Measurements from ENCODE around the gene ZNF423.
"Not testable (repeated sequence)": the region's sequence is repeated elsewhere in the genome, so short reads cannot be mapped to it uniquely, and the experiment has no call there.

The ZNF423 gene

DNA sequence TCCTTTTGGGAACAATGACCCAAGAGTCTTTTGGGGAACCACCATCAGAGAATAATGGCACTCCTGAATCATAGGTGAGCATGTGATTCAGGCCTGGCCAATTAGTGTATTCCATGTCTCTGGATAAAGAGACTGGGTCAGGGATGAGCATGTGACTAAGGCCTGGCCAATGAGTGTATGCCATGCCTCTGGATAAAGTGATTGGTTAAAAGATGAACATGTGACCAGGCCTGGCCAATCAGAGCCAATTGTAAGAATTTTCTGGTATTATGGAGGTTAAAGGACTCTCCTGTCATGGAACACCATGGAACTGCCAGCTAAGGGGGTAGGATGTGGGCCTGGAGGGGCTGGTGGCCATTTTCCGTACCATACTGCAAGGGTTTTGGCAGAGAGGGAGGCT, 288.0 kb downstream of the ZNF423 start:
- no peak for DNase-seq

DNA sequence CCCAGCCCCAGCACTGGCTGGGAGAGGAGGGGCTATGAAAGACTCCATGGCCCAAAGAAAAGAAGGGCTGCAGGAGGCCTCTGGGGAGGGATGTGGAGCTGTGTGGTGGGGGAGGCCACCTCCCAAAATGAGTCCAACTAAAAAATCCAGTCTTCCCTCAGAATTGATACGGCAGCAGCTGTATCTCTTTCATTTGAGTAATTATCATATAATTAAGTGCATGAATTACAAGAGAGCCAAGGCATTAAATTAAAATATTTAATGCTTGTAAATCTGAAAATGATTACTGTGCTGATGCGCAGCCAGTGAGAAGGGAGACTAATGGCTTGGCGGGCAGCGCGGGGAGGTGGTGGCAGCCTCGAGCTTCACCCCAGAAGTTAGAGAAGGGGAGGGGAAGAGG, 289.5 kb downstream of the ZNF423 start:
- DNase-seq, result no peak

DNA sequence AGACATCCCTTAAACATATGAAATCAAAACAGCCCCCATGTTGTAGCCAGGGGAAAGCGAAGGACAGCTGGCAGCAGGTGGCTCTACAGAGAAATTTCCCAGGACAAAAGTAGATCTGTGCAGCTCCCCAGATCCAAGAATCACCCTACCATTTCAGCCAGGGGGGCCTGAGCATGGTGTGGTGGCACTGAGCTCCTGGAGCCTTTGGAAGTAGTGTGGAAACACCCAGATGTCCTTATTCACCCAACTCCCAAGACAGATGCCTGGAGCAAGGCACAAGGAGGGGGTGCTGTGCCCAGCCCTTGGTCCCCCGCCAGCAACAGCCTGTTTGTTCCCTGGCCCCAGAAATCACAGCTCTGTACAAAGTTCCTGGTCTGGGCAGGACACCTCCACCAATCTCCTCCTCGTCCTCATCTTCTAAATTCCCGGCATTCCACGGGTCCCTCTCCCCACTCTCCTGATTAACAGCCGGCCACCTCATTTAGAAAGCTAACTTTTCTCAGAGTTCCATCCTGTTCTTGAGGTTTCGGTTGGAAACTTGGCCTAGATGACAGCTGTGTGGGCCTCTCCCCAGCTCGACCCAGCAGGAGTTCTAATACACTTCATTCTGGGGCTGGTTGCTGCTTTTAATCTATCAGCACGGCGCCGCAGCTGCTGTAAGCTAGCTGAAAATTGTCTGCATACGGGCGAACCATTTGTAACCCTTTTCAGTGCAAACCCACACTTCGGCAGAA, 291.2 kb downstream of the ZNF423 start:
- DNase-seq, result peak; percentile 48

DNA sequence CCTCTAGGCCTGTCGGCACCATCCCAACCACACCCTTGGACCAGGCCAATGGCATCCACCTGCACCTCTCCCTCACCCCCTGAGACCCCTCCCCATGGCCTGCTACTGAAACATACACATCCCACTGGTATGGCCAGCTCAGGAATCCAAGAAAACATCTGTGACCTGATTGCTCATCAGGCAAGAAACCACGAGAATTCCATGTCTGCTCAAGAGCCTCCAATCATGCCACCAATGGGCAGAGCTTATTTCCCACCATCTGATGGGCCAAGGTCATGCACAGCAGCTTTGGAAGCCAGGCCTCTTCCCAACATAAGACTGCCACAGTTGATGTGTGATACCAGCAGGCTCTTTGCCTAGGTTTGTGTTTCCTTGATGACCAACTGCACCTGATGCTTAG, 292.2 kb downstream of the ZNF423 start:
- DNase-seq, result no peak

DNA sequence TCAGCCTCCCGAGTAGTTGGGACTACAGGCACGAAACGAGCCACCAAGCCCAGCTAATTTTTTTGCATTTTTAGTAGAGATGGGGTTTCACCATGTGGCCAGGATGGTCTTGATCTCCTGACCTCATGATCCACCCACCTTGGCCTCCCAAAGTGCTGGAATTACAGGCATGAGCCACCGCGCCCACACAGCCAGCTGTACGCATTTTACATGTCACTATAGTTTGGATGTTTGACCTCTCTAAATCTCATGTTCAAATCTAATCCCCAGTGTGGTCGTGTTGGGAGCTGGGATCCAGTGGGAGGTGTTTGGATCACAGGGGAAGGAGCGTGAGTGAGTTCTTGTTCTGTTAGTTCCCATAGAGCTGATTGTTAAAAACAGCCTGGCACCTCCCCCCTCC, 293.0 kb downstream of the ZNF423 start:
- not testable (repeated sequence) for DNase-seq

DNA sequence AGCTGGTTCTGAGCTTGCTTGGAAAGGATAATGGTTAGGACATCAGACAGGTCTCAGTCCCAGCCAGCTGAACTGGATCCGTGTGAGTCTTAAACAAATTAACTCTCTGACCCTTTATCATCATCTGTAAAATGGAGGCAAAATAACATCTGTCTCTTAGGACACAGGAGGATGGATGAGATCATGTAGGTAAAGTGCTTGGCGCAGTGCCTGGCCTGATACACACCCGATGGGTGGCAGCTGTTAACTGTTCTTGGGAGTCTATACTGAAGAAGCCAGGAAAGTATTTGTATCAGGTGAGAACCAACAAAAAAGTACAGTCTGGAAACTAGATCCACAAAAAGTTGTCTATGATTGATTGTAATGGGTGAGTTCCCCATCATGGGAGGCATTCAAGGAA, 293.7 kb downstream of the ZNF423 start:
- DNase-seq, result peak; percentile 92

DNA sequence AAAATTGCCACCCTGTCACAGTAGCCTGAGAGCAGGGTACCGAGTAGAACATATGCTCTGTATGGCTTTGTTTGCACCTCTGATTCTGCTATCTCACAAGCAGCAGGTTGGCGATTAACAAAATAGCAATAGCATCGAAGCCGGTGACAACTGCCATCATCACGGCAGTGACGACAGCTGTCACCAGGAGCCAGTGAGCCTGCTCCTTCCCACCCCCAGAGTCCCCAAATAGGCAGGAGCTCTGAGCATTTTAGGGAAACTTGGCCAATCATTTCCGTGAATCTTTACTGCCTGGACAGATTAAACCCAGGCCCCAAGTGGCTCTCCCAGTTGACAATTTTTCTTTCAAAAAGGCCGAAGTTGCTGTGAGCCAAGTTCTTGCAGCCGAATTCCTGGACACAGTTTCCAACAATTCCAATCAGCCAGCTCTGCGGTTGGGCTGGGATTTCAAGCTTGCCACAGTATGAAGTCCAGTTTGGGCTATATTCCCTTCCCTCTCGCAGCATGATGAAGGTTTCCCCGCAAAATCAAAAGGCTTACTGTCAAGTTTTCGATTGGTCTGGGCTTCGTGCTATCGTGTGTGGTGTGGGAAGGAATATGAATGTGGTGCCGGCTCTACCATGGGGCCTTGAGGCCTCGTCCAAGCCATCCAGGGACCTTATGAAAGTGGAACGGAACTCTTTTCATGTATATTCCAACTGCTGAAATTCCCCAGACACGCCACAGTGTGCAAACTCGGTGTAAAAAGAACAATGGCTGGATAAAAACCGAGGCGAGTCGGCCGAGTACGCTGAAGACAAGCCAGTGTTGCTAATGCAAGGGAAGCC, 295.7 kb downstream of the ZNF423 start:
- peak; percentile 32 for DNase-seq

DNA sequence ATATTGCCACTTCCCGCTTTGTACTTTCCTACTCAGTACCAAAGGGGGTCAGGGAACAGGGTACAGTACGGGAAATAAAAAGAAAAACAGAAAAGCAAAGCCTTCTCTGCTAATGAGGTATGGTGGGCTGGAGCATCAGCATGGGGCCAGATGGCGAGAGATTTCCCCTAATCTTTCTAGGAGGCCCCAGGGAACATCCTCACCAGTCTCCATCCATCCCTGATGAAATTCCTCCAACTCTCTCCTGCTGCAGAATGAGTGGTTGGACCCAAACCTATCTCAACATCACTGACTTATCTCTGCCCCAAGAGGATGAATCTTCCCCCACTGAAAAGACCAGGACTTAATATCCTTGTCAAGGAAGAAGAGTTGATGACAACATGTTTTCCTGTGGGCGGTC, 296.7 kb downstream of the ZNF423 start:
- DNase-seq, result peak; percentile 38

DNA sequence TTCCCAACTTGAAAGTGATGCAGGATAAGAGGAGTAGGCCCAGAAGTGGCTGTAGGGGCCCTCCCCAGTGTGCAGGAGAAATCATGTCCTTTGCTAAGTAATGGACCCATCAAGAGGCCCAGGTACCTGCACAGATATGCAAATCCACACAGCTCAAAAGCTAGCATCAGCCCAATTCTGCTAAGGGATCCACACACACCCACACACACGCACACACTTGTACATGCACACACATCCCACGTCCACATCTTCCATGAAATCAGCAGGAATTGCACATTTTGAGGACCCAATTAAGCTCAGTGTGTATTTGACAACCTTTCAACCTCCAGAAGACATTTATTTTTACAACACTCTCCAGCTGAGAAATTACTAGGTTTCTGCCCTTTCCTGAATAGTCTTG, 297.5 kb downstream of the ZNF423 start:
- no peak for DNase-seq

DNA sequence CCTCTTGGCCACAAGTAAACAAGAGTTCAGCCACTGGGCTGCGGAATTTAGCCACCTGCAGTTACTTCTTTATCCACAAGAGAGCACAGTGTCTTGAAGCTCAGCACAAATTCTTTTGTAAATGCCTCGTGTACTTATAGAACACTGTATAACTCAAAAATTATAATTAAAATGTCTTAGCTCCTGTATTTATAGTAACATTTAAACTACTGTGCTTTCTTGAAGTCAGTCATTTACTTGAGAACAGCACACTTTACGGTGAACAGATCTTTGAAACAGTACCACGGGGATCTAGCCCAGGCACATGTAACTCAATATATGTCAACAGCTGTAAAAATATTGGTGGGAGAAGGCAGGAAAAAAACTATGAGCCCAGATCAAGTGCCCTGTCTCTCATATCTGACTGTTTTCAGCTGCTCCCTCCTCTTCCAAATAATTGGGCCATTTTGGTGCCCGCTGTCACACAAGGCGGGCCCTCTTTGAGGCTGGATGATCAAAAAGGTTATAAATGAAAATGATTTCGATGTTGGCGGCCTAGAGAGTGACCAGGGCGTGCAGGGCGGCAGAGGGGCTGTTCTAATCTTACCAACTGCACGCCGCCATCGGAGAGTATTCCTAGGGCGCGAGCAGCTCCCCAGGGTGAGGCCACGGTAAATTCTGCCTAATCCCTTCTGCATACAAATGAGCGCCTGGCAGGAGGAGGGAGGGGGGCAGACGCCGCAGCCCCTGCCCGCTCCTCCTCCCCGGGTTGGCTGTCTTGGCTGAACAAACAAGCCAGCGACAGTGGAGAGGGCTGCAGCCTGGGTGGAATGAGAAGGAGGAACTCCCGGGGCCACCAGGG, 299.1 kb downstream of the ZNF423 start:
- peak; percentile 83 for DNase-seq

DNA sequence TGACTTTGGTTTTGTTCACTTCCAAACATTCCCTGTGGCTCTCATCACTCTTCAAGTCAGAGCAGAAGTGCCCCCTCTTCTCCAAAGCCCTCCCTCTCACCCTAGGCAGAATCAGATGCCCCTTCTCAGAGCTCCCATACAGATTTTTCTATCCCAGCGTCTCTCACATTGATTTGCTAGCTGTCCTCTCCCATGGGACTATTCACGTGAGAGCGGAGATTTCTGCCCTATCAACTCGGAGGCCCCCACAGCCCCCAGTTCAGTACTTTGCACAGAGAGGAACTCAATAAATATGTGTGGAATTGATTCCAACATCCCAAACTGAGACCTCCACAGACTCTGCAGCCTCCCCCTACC, 299.7 kb downstream of the ZNF423 start:
- DNase-seq, result peak; percentile 92

DNA sequence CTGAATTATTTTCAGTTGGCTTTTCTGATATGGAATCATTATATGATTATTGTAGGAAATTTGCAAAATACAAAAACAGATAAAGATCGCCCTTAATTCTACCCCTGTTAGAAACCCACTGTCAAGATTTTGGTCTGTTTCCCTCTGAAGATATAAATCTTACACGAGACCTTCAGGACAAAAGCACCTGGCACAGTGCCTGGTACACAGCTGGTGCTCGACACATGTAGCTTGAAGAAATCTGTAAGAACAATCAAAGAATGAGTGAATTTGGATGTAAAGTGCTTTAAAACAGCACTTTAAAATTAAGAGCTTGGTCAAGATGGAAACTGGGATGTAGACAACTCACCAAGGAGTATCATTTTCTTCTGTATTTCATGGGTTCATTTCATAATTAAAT, 301.2 kb downstream of the ZNF423 start:
- DNase-seq, result peak; percentile 23

DNA sequence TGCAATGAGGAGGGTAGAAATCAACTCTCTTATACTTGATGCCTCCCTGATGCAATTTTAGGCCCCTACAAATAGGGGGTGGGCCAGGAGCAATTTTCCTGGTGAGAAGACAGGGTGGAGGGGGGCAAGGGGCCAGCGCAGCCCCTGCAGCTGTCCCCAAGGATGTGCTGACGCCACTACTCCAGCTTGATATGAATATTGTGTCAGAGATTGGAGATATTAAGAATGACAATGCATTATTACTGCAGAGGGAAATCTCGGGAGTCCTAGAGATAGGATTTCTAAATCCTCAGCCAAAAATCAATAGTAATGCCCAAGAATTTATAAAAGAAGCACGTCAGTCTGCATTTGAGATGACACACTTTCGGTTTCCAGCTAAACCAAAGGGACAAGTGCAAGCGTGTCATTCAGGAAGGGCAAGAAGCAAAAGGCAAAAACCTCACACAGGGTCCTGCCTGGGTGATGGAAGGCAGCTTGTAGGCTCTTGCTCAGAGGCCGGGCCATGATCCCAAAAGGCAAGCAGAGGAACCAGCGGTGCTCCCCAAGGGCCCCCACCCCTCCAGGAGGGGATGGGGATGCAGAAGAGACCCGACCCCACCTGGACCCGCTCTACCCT, 303.5 kb downstream of the ZNF423 start:
- DNase-seq, result no peak

DNA sequence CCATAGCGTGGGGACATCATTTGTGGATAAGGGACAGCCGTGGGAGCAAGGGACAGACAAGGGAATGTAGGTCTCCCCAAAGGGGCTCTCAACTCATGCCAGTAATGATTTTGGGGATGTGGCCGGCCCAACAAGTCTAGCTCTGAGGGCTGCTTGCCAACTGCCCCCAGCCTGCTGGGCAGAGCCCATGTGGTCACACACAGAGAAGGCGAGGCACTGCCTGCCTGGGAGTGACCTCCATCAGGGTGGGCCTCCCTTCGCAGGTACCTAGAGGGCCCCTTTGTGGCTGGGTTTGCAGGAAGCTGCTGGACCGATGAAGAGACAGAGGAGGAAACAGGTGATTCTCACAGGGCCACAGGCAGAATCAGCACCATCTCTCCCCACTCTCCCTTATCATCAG, 305.2 kb downstream of the ZNF423 start:
- no peak for DNase-seq

DNA sequence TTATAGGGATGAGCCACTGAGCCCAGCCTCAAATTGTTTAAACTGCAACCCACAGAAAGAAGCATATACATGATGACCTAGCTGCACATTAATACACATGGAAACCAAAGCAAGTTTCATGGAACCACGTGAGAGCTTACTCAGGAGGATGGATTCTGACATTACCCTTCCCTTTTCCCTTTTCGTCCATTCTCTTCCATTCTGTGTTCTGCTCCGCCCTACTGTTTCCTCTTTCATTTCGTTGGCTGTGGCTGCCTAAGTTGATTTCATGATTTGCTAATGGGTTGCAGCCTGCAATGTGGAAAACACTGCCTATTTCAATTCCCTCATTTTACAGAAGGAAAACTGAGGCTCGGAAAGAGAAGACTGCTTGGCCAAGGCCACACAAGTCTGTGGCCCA, 305.8 kb downstream of the ZNF423 start:
- DNase-seq, result no peak

DNA sequence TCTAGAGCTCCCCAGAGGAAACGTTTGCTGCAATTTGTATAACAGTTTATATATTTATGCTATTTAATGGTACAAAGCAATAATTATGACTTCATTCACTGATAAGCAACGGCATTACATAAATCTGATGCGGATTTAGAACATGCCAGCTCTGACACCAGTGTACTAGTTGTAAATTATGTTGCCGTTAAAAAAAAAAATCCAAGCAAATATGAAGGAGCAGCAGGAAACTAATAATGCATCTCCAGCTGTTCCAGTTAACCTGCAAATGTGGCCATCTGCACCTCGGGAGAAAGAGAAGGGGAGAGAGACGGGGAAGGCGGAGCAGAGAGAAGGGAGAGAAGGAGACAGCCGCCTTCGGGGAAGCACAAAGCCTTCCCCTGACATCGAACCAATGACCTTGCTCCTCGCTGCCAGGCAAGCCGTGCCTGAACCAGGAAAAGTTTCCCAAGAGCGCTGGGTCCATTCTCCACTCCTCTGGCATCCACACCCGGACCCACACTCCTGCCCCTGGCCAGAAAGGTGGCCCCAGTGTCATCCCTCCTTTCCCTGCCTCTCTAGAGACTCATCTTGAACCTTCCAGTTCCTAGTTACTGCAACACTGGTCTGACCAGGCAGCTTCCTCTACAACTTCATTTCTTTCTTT, 307.5 kb downstream of the ZNF423 start:
- peak; percentile 92 for DNase-seq

DNA sequence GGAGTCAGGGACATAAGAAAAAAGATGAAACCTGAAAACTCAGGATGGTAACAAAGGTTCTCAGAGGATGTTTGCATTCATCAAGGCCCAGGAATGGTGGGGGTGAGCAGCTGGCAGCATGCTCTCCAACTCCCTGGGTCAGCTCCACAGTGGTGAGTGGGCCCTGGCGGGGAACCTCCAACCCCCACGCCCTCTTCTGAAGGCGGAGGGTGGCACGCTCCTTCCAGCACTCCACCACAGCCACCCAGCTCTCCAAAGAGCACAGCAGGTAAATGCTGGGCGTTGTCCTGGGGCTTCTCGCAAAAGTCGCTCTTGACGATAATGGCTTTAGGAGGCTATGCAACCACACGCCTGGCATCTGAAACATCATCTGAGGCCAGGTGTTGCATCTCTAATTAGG, 308.5 kb downstream of the ZNF423 start:
- peak; percentile 94 for DNase-seq

DNA sequence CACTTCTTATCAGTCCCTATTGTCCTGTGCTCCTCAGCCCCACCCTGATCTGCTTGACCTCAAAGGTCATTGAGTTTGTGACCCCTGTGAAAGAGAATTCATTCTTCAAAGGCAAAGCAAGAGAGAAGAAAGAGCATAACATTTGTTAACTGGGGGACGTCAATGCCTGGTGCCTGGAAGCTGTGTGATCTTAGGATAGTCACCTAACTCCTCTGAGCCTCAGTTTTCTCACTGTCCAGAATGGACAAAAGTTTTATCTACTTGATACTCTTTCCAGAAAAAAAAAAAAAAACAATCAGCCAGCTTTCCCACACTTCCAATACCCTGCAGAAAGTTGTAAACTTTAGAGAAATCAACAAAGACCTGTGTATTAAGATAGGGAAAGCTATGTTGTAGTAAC, 309.2 kb downstream of the ZNF423 start:
- no peak for DNase-seq

DNA sequence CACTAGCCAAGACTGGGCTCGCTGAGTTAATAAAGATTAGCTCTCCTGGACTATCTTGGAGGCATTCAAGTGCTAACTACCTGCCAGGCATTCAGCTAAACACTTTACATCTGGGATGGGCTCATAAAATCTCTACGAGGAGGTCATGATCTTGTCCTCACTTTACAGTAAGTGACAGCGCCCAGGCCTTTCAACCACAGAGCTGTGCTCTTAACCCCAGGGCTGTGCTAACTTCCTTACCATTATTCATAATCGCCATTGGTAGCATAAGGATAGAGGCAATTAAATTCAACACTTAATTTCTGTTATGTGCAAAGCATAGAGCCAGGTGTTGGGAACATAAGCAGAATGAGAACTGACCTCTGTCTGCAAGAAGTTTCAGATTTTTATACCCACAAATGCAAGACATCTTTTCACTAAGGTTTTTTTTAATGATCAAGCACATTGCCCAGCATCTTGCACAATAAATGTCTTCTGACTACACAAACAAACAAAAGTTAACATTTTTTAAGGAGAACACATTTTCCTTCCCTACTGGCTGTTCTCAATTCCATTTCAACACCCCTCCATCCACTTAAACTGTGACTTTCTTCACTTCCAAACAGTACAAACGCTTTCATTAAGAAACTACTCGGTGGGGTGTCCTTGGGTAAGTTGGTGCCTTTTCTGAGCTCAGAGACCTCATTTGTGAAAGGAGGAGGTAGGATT, 310.0 kb downstream of the ZNF423 start:
- DNase-seq, result no peak

DNA sequence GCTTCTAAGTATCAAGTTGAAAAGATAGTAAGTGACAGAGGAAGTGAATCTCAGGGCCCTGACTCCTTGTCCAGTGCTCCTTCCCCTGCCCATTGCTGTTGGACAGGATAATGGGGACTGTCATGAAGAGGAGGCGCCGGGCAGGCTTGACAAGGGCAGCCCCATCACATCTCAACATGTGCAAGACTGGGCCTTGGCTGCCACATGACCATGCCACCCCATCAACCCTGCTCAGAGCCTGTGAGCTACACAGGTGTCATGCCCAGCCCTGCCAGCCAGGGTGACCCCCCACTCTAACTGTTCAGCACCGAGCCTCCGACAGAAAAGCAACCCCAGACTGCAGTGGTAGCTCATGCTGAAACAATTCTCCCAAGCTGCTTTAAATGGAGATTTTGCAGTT, 310.7 kb downstream of the ZNF423 start:
- DNase-seq, result no peak

DNA sequence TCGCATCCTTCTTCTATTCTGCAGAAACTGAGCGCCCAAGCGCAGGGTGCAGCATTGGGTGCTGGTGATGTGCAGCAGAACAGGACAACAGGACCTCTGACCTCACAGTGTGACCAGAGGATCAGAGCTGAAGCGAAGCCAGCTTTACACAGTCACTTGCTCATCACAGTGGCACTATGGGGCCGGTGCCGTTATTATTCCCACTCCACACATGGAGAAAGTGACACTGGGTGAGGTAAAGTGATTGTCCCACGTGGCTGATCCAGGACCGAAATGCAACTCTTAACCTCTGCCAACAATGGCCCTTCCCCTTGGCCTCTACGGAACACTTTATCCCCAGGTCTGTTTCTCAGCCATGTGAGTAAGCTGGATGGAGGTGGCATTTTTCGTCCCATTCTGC, 311.1 kb downstream of the ZNF423 start:
- DNase-seq, result no peak

DNA sequence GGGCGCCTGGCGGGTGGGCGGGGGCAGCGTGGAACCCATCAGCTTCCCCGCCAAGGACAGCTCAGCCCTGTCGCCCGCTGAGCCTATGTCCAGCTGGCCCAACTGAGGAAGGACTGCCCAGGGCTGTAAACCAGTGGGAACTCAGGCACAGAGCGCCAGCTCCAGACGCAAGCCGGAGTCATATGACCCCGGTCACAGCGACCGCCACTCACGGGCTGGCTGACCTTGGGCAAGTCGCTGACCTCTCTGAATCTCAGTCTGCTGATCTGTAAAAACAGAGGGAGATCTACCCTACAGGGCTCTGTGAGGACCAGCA, 312.3 kb downstream of the ZNF423 start:
- DNase-seq, result no peak

Data from NCI-H2171 (cell line).